Measurements from ENCODE around the gene SPNS2. TPM values are rescaled to one million over a fixed set of nuclear protein-coding genes. Genes with fewer than 3 reads are reported as not detected.
A peak's percentile ranks its signal among the peaks of the same experiment; 100 is the strongest.

SPNS2 gene
- total and polyA plus RNA-seq, 4 donors, result 17.7 to 67.3 (median 41.5) TPM

DNA sequence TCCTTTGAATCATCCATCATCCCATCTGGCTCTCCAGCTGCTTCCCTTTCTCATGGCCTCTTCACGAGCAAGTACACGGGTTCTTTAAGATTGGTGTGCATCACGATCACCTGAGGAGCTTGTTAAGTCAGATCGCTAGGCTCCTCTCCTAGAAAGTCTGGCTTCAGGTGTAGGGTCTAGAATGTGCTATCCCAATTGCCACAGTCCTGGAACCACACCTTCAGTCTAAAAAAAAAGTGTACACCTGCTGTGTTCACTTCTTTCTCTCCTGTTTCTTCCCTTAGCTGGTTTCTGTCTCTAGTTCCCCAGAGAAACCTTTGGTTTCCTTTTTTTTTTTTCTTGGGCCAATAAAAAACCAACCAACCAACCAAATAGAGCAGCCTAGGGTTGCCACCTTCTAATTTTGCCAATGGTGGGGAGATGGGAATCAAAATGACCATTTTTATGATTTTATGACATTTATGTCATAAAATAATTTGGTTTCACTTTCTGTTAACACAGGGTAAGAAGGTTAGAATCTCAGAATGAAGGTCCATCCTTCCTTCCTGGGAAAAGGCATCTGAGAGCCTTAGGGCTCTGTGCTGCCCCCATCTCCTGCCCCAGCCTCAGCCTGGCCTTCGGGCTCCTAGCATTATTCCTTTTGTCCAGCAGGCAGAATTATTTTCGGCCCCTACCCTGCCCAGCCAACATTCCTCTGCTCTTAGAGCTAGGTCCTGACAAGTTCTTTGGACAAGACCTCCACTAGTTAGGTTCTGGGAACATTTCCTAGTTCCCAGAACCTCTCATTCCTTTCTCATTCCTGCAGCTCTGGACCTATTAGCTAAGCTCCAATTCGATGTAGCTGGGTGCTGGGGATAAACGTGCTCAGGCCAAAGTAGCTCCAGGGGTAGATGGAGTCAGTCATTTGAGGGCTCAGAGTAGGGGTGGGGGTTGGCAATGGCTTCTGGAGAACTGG lies 63.6 kb downstream of the SPNS2 start:
- H3K27ac ChIP-seq (ENCODE audit: low read depth, low read length), result no peak overlapping the region
- 68% methylated on average over 4 of the region's 8 CpGs for WGBS (ENCODE audit: insufficient coverage)

DNA sequence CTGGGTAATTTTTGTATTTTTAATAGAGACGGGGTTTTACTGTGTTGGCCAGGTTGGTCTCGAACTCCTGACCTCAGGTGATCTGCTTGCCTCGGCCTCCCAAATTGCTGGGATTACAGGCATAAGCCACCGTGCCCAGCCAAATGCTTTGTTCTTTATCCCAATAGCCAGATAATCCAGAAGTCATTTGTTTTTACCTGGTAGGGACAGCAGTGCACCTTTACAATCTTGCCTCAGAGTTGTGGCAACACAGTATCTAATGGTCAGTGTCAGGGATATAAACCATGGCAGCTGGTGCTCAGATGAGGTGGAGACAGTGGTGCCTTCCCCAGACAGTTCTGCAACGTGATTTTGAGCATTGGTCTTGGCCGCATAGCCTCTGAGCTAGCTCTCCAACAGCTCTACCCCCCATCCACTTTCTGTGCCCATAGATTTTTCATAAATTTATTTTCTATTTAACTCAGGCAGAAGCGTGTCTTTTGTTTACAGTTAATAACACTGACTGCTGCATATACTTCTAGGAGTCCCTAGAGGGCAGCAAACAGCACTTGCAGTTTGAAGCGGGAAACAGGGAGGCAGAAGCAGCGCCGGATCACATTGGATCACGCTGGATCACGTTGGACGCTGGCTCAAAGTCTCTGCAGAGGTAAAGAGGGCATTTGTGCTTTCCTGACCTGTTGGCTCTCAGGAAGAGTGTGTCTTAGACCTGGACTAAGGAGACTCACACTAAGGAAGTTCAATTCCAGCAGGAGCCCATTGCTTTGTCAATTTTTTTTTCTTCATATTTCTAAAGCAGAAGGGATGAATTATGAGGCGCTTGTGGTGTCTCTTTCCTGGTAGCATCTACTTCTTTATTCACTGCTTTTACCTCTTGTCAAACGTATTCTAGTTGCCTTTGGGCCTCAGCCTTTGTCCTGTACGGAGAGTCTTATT lies 66.8 kb downstream of the SPNS2 start:
- H3K4me1 ChIP-seq (ENCODE audit: control insufficient read depth, insufficient read depth, low read length), result peaks cover 3% of the 10 kb centered on the region
- H3K4me3 ChIP-seq (ENCODE audit: low read depth, low read length), result no peak overlapping the region
- no peak overlapping the region for H3K27ac ChIP-seq (ENCODE audit: low read depth, low read length)
- WGBS (ENCODE audit: insufficient coverage), result 14% methylated on average over 12 of the region's 16 CpGs
- H3K36me3 ChIP-seq (ENCODE audit: control insufficient read depth, insufficient read depth, low read length), result no peaks in the 10 kb centered on the region
- H3K27me3 ChIP-seq (ENCODE audit: control insufficient read depth, insufficient read depth, low read length), result peaks cover 3% of the 10 kb centered on the region
- H3K9me3 ChIP-seq (ENCODE audit: control insufficient read depth, insufficient read depth, low read length), result no peaks in the 10 kb centered on the region
- peak in 4 of 6 donors; percentile 56 to 91 (median 72) for DNase-seq (ENCODE audit: low read depth in 4 of 6, low spot score in 6 of 6)

More for the DNA sequence above, 63.6 kb downstream of the SPNS2 start:
- no peak for DNase-seq (ENCODE audit: low read depth in 4 of 6, low spot score in 6 of 6)
- Histone ChIP-seq H3K9me3 (ENCODE audit: control insufficient read depth, insufficient read depth, low read length) (no peaks in the 10 kb centered on the region), H3K27me3 (ENCODE audit: control insufficient read depth, insufficient read depth, low read length) (peaks cover 3% of the 10 kb centered on the region), H3K4me1 (ENCODE audit: control insufficient read depth, insufficient read depth, low read length) (peaks cover 3% of the 10 kb centered on the region), H3K36me3 (ENCODE audit: control insufficient read depth, insufficient read depth, low read length) (no peaks in the 10 kb centered on the region), H3K4me3 (ENCODE audit: low read depth, low read length) (no peak overlapping the region)

DNA sequence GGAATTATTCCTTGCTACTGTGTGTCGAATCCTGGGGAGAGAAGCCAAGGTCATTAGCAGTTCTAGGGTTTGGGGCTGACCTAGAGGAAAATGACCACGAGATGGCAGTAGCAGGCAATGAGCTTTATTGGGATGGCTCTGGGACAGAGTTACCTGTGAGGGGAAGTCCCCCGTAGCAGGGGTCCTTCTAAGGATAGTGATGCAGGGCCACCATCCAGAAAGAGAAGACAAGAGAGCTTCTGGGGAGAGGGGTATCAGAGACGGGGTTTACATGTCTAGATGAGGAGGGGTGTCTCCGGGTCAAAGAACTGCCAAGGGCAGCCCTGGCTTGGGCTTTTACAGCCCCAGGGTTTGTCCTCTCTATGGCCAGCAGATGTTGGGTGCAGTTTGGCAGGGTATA lies 68.1 kb downstream of the SPNS2 start:
- Histone ChIP-seq H3K4me1 (ENCODE audit: control insufficient read depth, insufficient read depth, low read length) (peaks cover 3% of the 10 kb centered on the region), H3K36me3 (ENCODE audit: control insufficient read depth, insufficient read depth, low read length) (no peaks in the 10 kb centered on the region), H3K27ac (ENCODE audit: low read depth, low read length) (no peak overlapping the region), H3K27me3 (ENCODE audit: control insufficient read depth, insufficient read depth, low read length) (peaks cover 3% of the 10 kb centered on the region), H3K9me3 (ENCODE audit: control insufficient read depth, insufficient read depth, low read length) (no peaks in the 10 kb centered on the region), H3K4me3 (ENCODE audit: low read depth, low read length) (no peak overlapping the region)
- 9% methylated on average over 5 of the region's 5 CpGs for WGBS (ENCODE audit: insufficient coverage)
- DNase-seq (ENCODE audit: low read depth in 4 of 6, low spot score in 6 of 6), result peak in 3 of 6 donors; percentile 46 to 88 (median 79)

DNA sequence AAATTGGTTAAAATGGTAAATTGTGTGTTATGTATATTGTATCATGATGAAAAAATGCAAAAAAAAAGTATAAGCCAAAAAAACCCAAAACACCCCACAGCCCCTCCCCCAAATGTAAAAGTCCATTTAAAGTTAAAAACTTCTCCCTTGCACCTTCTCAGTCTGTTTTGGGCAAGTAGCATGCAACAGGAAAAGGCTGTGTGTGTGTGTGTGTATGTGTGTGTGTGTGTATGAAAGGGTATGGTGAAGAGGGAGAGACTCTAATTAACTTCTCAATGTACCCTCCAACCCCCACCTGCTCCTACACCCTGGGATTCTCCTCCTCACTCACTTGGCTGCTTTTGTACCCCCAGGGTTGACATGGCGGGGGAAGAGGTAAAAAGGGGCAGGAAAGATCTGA lies 70.9 kb downstream of the SPNS2 start:
- Histone ChIP-seq H3K4me1 (ENCODE audit: control insufficient read depth, insufficient read depth, low read length) (peaks cover 3% of the 10 kb centered on the region), H3K9me3 (ENCODE audit: control insufficient read depth, insufficient read depth, low read length) (no peaks in the 10 kb centered on the region), H3K36me3 (ENCODE audit: control insufficient read depth, insufficient read depth, low read length) (no peaks in the 10 kb centered on the region), H3K27me3 (ENCODE audit: control insufficient read depth, insufficient read depth, low read length) (no peaks in the 10 kb centered on the region), H3K27ac (ENCODE audit: low read depth, low read length) (no peak overlapping the region), H3K4me3 (ENCODE audit: low read depth, low read length) (no peak overlapping the region)
- no CpG with 5 or more reads among the region's 1 CpG for WGBS (ENCODE audit: insufficient coverage)
- no peak for DNase-seq (ENCODE audit: low read depth in 4 of 6, low spot score in 6 of 6)

DNA sequence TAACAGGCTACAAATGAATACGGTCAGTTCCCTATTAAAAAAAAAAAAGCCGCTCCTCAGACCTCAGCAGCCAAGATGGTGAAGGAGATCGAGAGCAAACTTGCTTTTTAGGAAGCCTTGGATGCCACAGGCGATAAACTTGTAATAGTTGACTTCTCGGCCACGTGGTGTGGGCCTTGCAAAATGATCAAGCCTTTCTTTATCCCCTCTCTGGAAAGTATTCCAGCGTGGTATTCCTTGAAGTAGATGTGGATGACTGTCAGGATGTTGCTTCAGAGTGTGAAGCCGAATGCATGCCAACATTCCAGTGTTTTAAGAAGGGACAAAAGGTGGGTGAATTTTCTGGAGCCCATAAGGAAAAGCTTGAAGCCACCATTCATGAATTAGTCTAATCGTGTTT lies 73.5 kb downstream of the SPNS2 start:
- DNase-seq (ENCODE audit: low read depth in 4 of 6, low spot score in 6 of 6), result no peak
- H3K27me3 ChIP-seq (ENCODE audit: control insufficient read depth, insufficient read depth, low read length), result no peaks in the 10 kb centered on the region
- no peak overlapping the region for H3K4me3 ChIP-seq (ENCODE audit: low read depth, low read length)
- H3K27ac ChIP-seq (ENCODE audit: low read depth, low read length), result no peak overlapping the region
- 100% methylated on average over 1 of the region's 9 CpGs for WGBS (ENCODE audit: insufficient coverage)
- peaks cover 14% of the 10 kb centered on the region for H3K4me1 ChIP-seq (ENCODE audit: control insufficient read depth, insufficient read depth, low read length)
- no peaks in the 10 kb centered on the region for H3K9me3 ChIP-seq (ENCODE audit: control insufficient read depth, insufficient read depth, low read length)
- no peaks in the 10 kb centered on the region for H3K36me3 ChIP-seq (ENCODE audit: control insufficient read depth, insufficient read depth, low read length)

DNA sequence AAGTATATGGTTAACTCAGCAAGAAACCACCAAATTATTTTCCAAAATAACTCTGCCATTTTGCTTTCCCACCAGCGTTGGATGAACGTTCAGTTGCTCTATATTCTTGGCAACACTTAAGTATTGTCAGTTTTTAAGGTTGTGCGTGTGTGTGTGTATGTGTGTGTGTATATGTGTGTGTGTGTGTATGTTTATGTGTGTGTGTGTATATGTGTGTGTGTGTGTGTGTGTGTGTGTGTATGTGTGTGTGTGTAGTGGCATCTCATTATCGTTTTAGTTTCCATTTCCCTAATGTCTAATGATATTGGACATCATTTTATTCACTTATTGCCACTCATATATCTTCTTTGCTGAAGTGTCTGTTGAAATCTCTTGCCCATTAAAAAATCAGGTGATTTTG lies 74.4 kb downstream of the SPNS2 start:
- H3K9me3 ChIP-seq (ENCODE audit: control insufficient read depth, insufficient read depth, low read length), result no peaks in the 10 kb centered on the region
- peaks cover 19% of the 10 kb centered on the region for H3K4me1 ChIP-seq (ENCODE audit: control insufficient read depth, insufficient read depth, low read length)
- no peak overlapping the region for H3K27ac ChIP-seq (ENCODE audit: low read depth, low read length)
- no peaks in the 10 kb centered on the region for H3K27me3 ChIP-seq (ENCODE audit: control insufficient read depth, insufficient read depth, low read length)
- H3K4me3 ChIP-seq (ENCODE audit: low read depth, low read length), result no peak overlapping the region
- H3K36me3 ChIP-seq (ENCODE audit: control insufficient read depth, insufficient read depth, low read length), result no peaks in the 10 kb centered on the region
- no peak for DNase-seq (ENCODE audit: low read depth in 4 of 6, low spot score in 6 of 6)
- whole genome bisulfite sequencing (ENCODE audit: insufficient coverage), result no CpG with 5 or more reads among the region's 4 CpGs

DNA sequence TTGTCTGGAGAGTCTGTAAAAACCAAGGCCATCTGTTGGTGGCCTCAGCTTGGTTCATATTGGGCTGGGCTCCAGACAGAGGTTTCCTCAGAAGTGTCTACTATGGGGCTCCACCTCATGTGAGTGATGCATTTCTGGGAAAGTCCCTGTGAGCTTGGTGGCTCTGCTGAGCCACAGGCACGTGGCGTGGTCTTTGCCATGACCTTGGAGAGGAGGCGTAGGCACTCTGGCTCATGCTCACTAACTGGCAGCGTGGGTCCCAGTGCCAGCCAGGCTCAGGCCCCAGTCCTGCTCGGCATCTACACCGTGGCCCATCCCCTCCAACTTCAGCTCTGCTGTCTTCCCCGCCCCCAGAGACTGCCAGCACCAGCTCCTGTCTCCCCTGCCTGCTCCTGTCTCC lies 75.0 kb downstream of the SPNS2 start:
- H3K36me3 ChIP-seq (ENCODE audit: control insufficient read depth, insufficient read depth, low read length), result no peaks in the 10 kb centered on the region
- H3K27ac ChIP-seq (ENCODE audit: low read depth, low read length), result no peak overlapping the region
- H3K4me1 ChIP-seq (ENCODE audit: control insufficient read depth, insufficient read depth, low read length), result peaks cover 19% of the 10 kb centered on the region
- no peak for DNase-seq (ENCODE audit: low read depth in 4 of 6, low spot score in 6 of 6)
- WGBS (ENCODE audit: insufficient coverage), result 84% methylated on average over 7 of the region's 7 CpGs
- no peaks in the 10 kb centered on the region for H3K27me3 ChIP-seq (ENCODE audit: control insufficient read depth, insufficient read depth, low read length)
- no peak overlapping the region for H3K4me3 ChIP-seq (ENCODE audit: low read depth, low read length)
- H3K9me3 ChIP-seq (ENCODE audit: control insufficient read depth, insufficient read depth, low read length), result no peaks in the 10 kb centered on the region

DNA sequence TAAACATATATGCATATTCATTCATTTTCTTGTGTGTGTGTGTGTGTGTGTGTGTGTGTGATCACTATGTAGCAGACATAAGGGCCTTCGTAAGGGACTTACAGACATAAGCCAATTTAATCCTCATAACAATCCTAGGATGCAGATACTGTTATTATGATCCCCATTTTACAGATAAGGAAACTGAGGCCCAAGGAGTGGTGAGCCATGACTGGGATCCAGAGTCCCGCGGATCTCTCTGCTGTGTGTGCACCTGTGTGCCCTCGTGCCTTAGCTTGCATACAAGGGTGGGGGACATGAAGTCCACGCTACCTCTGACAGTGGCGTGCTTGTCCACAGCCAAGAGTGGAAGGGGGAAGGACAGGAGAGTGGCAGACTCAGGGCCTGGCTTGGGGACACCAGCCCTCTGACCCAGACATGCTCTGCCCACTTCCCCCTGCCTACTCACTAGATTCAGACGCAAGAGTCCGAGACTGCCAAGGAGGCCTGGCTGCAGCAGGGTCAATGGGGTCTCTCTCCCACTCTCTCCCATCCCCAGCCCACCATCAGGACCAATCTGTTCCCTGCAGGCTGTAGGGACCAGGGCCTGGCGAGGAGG lies 75.9 kb downstream of the SPNS2 start:
- no peaks in the 10 kb centered on the region for H3K27me3 ChIP-seq (ENCODE audit: control insufficient read depth, insufficient read depth, low read length)
- no peak overlapping the region for H3K27ac ChIP-seq (ENCODE audit: low read depth, low read length)
- no peak overlapping the region for H3K4me3 ChIP-seq (ENCODE audit: low read depth, low read length)
- DNase-seq (ENCODE audit: low read depth in 4 of 6, low spot score in 6 of 6), result no peak
- 95% methylated on average over 7 of the region's 9 CpGs for whole genome bisulfite sequencing (ENCODE audit: insufficient coverage)
- no peaks in the 10 kb centered on the region for H3K36me3 ChIP-seq (ENCODE audit: control insufficient read depth, insufficient read depth, low read length)
- no peaks in the 10 kb centered on the region for H3K9me3 ChIP-seq (ENCODE audit: control insufficient read depth, insufficient read depth, low read length)
- H3K4me1 ChIP-seq (ENCODE audit: control insufficient read depth, insufficient read depth, low read length), result peaks cover 19% of the 10 kb centered on the region

DNA sequence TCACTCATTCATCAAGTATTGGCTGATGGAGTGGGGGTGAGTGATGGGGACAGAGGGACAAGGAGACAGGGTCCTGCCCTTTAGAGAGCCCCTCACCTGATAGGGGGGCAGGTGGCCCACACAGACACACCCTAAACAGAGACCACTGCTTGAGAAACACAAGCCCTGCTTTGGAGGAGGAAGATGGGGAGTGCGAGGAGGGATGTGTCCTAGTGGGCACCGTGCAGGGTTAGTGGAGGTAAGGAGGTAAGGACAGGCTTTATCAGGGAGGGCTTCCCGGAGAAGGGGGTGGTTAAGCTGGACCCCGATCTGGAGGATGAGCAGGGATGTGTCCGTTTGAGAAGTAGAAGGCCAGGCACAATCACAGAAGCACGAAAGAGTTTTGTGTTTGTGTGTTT lies 77.5 kb downstream of the SPNS2 start:
- DNase-seq (ENCODE audit: low read depth in 4 of 6, low spot score in 6 of 6), result no peak
- H3K27me3 ChIP-seq (ENCODE audit: control insufficient read depth, insufficient read depth, low read length), result no peaks in the 10 kb centered on the region
- 67% methylated on average over 6 of the region's 6 CpGs for WGBS (ENCODE audit: insufficient coverage)
- H3K27ac ChIP-seq (ENCODE audit: low read depth, low read length), result peak overlapping the region; percentile 80
- no peaks in the 10 kb centered on the region for H3K36me3 ChIP-seq (ENCODE audit: control insufficient read depth, insufficient read depth, low read length)
- H3K4me3 ChIP-seq (ENCODE audit: low read depth, low read length), result no peak overlapping the region
- H3K9me3 ChIP-seq (ENCODE audit: control insufficient read depth, insufficient read depth, low read length), result no peaks in the 10 kb centered on the region
- H3K4me1 ChIP-seq (ENCODE audit: control insufficient read depth, insufficient read depth, low read length), result peaks cover 19% of the 10 kb centered on the region
